ENCODE results near the gene ADAMTS19.

ADAMTS19 gene

DNA sequence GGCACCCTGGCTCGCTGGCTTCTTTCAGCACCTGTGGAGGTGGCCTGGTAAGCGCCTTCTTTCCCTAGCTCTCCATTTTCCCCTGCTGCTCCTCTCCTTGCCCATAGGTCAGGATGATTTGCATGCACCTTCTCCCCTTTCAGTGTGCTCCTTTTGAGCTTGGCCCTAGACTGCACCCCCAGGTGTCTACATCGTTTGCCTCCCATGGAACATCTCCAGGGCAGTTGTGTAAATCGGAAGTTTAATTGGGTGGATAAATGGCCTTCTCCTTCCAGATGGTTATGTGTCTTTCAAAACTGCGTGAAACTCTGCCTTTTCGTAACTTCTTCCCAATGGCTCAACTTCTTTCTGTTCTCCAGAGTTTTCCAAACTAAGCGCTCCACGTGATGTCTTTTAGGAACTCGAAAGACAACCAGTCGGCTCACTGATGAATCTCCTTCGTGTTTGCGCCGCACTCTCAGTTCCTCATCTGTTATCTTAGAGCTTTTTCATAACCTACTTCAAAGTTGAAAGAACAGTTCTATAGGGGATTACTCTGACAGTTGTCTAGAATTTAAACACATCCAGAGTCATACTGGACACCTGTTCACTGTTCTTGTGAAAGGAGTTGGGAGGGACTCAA, 1.7 kb downstream of the ADAMTS19 start:
- TF ChIP-seq POLR2AphosphoS5 (IDR thresholded peaks at IDR 0.05; ENCODE audit: low read depth) (no peak), GABPA (IDR thresholded peaks at IDR 0.05; ENCODE audit: low read depth) (no peak), SPI1 (IDR thresholded peaks at IDR 0.05; ENCODE audit: borderline replicate concordance, low read depth) (no peak)
- TF ChIP-seq, protein P1, sequence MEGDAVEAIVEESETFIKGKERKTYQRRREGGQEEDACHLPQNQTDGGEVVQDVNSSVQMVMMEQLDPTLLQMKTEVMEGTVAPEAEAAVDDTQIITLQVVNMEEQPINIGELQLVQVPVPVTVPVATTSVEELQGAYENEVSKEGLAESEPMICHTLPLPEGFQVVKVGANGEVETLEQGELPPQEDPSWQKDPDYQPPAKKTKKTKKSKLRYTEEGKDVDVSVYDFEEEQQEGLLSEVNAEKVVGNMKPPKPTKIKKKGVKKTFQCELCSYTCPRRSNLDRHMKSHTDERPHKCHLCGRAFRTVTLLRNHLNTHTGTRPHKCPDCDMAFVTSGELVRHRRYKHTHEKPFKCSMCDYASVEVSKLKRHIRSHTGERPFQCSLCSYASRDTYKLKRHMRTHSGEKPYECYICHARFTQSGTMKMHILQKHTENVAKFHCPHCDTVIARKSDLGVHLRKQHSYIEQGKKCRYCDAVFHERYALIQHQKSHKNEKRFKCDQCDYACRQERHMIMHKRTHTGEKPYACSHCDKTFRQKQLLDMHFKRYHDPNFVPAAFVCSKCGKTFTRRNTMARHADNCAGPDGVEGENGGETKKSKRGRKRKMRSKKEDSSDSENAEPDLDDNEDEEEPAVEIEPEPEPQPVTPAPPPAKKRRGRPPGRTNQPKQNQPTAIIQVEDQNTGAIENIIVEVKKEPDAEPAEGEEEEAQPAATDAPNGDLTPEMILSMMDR (IDR thresholded peaks at IDR 0.05; ENCODE audit: insufficient read depth, low read length), result no peak
- TF ChIP-seq, protein P2, sequence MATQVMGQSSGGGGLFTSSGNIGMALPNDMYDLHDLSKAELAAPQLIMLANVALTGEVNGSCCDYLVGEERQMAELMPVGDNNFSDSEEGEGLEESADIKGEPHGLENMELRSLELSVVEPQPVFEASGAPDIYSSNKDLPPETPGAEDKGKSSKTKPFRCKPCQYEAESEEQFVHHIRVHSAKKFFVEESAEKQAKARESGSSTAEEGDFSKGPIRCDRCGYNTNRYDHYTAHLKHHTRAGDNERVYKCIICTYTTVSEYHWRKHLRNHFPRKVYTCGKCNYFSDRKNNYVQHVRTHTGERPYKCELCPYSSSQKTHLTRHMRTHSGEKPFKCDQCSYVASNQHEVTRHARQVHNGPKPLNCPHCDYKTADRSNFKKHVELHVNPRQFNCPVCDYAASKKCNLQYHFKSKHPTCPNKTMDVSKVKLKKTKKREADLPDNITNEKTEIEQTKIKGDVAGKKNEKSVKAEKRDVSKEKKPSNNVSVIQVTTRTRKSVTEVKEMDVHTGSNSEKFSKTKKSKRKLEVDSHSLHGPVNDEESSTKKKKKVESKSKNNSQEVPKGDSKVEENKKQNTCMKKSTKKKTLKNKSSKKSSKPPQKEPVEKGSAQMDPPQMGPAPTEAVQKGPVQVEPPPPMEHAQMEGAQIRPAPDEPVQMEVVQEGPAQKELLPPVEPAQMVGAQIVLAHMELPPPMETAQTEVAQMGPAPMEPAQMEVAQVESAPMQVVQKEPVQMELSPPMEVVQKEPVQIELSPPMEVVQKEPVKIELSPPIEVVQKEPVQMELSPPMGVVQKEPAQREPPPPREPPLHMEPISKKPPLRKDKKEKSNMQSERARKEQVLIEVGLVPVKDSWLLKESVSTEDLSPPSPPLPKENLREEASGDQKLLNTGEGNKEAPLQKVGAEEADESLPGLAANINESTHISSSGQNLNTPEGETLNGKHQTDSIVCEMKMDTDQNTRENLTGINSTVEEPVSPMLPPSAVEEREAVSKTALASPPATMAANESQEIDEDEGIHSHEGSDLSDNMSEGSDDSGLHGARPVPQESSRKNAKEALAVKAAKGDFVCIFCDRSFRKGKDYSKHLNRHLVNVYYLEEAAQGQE (IDR thresholded peaks at IDR 0.05; ENCODE audit: insufficient replicate concordance, low read depth), result no peak
- Histone ChIP-seq H3K27ac (replicated peaks) (no peak overlapping the region), H3K4me3 (replicated peaks; ENCODE audit: insufficient read depth, low read length) (no peak overlapping the region), H3K27me3 (ENCODE audit: insufficient read depth, poor library complexity, severe bottlenecking) (no peaks in the 10 kb centered on the region)
- DNase-seq (ENCODE audit: low read depth in 1 of 2, low spot score in 1 of 2), result no peak

DNA sequence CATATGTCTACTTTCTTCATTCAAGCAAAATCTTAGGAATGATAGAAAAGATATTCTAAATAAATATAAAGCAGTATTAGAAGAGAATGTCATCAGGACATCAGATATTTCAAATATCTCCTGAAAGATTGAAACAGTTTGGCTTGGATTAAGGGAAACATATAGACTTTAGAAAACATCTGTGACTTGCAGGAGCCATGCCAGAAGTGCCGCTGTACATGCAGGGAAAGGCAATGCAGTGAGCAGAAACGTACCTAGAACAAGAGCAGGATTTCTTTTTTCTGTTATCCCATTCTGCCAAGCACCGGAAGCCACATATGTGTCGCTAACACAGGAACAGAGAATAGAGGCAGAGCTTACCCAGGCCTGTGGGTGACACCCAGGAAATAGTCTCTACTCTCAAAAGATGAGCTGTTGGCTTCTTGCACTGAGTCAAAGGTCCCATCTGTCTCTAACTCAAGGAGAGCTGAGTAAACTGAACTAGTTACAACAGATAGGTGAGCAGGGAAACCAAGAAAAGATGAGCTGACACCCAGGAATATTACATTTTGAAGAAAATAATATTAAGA, 5.8 kb downstream of the ADAMTS19 start:
- H3K27ac ChIP-seq (replicated peaks), result no peak overlapping the region
- no peaks in the 10 kb centered on the region for H3K27me3 ChIP-seq (ENCODE audit: insufficient read depth, poor library complexity, severe bottlenecking)
- TF ChIP-seq, protein P2 (IDR thresholded peaks at IDR 0.05; ENCODE audit: insufficient replicate concordance, low read depth), result no peak
- TF ChIP-seq GABPA (IDR thresholded peaks at IDR 0.05; ENCODE audit: low read depth) (no peak), POLR2AphosphoS5 (IDR thresholded peaks at IDR 0.05; ENCODE audit: low read depth) (no peak), SPI1 (IDR thresholded peaks at IDR 0.05; ENCODE audit: borderline replicate concordance, low read depth) (no peak)
- TF ChIP-seq, protein P1 (IDR thresholded peaks at IDR 0.05; ENCODE audit: insufficient read depth, low read length), result no peak
- no peak overlapping the region for H3K4me3 ChIP-seq (replicated peaks; ENCODE audit: insufficient read depth, low read length)
- DNase-seq (ENCODE audit: low read depth in 1 of 2, low spot score in 1 of 2), result no peak

DNA sequence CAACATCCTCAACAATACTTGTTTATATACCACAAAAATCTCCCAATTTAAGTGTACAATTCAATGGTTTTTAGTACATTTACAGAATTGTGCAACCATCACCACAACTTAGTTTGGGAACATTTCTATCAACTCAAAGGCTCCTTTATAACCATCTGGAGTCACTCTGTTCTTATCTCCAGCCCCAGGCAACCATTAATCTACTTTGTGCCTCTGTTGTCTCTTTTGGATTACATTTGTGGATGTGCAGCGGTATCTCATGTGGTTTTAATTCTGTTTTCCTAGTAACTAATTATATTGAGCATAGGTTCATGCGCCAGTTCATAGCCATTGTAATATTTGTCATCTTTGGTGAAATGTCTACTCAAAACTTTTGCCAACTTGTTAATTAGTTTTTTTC, 14.4 kb downstream of the ADAMTS19 start:
- no peak overlapping the region for H3K27ac ChIP-seq (replicated peaks)
- DNase-seq (ENCODE audit: low read depth in 1 of 2, low spot score in 1 of 2), result no peak
- TF ChIP-seq, protein P1 (IDR thresholded peaks at IDR 0.05; ENCODE audit: insufficient read depth, low read length), result no peak
- TF ChIP-seq GABPA (IDR thresholded peaks at IDR 0.05; ENCODE audit: low read depth) (no peak), SPI1 (IDR thresholded peaks at IDR 0.05; ENCODE audit: borderline replicate concordance, low read depth) (no peak), POLR2AphosphoS5 (IDR thresholded peaks at IDR 0.05; ENCODE audit: low read depth) (no peak)
- TF ChIP-seq, protein P2 (IDR thresholded peaks at IDR 0.05; ENCODE audit: insufficient replicate concordance, low read depth), result no peak
- H3K4me3 ChIP-seq (replicated peaks; ENCODE audit: insufficient read depth, low read length), result no peak overlapping the region
- H3K27me3 ChIP-seq (ENCODE audit: insufficient read depth, poor library complexity, severe bottlenecking), result no peaks in the 10 kb centered on the region
